PFSK-1 (cell line): ENCODE data around the gene ZNF710.

Experiments
- FOXP2 ChIP-seq: optimal IDR thresholded peaks from 2 replicates; pipeline ENCODE3; 2011; ENCODE audit warnings: borderline replicate concordance, control low read depth, inconsistent platforms; ENCODE audit not compliant: insufficient read depth; ENCODE audit errors: extremely low read length, extremely low read depth
- POLR2AphosphoS5 ChIP-seq: IDR thresholded peaks from 2 replicates; pipeline ENCODE4 v1.6.1; 2012; ENCODE audit warnings: low read depth, mild to moderate bottlenecking, control low read depth, low read length, moderate library complexity
- SIN3A ChIP-seq: IDR thresholded peaks from 2 replicates; pipeline ENCODE4 v1.6.1; 2012; ENCODE audit warnings: mild to moderate bottlenecking, low read length, moderate library complexity, borderline replicate concordance; ENCODE audit not compliant: insufficient read depth
- TAF1 ChIP-seq: IDR thresholded peaks from 2 replicates; pipeline ENCODE4 v1.6.1; 2012; ENCODE audit warnings: low read length, control low read depth, borderline replicate concordance; ENCODE audit not compliant: insufficient read depth
- TF ChIP-seq, protein P1 (sequence below), 2 experiments: IDR thresholded peaks; 2 replicates each; pipeline versions ENCODE4 v1.6.1 to v1.8.0; 2011 to 2012; ENCODE audit warnings: low read depth in 2 of 2, low read length in 2 of 2, control low read depth in 1 of 2, inconsistent platforms in 1 of 2, mild to moderate bottlenecking in 1 of 2, moderate library complexity in 1 of 2; ENCODE audit not compliant: insufficient read depth in 1 of 2

The ZNF710 gene

DNA sequence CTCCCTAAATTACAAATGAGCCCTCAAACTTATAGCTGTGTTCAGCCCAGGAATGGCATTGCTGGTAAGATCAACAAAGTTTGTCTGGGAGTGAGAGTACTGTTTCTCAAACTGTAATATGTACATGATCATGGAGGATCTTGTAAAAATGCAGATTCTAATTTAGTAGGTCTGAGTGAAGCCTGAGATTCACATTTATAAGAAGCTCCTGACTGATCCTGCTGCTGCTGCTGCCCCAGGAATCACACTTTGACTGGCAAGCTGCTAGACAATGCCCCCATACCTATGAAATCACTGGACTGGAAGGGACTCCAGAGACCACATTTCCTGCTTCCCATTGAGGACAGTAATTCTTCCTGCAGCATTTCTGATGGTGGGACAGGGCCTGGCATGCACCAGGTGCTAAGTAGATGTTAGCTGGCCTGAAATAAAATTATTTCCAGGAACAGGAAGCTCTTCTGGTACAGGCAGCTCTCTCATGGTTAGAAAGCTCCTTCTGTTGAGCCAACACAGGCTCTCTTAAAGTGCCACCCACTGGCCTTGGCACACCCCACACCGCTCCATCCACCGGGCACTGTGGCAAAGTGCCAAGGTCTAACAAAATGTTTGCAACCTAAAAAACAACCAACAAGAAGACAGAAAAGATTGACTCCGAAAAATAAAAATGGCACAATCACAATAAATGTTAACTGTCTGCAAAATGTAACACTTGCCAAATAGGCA is 36.7 kb upstream of the ZNF710 start:
- no peak for TF ChIP-seq POLR2AphosphoS5

DNA sequence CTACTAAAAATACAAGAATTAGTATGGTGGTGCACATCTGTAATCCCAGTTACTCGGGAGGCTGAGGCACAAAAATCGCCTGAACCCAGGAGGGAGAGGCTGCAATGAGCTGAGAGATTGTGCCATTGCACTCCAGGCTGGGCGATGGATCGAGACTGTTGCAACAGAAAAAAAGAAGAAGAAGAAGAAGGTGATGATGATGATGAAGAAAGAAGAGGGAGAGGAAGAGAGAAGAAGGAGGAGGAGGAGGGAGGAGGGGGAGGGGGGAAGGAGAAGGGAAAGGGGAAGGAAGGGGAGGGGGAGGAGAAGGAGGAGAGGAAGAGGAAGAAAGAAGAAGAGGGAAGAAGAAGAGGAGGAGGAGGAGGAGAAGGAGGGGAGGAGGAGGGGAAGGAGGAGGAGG is 33.2 kb upstream of the ZNF710 start:
- no peak for TF ChIP-seq SIN3A
- TF ChIP-seq FOXP2 = no peak
- TF ChIP-seq, protein P1, sequence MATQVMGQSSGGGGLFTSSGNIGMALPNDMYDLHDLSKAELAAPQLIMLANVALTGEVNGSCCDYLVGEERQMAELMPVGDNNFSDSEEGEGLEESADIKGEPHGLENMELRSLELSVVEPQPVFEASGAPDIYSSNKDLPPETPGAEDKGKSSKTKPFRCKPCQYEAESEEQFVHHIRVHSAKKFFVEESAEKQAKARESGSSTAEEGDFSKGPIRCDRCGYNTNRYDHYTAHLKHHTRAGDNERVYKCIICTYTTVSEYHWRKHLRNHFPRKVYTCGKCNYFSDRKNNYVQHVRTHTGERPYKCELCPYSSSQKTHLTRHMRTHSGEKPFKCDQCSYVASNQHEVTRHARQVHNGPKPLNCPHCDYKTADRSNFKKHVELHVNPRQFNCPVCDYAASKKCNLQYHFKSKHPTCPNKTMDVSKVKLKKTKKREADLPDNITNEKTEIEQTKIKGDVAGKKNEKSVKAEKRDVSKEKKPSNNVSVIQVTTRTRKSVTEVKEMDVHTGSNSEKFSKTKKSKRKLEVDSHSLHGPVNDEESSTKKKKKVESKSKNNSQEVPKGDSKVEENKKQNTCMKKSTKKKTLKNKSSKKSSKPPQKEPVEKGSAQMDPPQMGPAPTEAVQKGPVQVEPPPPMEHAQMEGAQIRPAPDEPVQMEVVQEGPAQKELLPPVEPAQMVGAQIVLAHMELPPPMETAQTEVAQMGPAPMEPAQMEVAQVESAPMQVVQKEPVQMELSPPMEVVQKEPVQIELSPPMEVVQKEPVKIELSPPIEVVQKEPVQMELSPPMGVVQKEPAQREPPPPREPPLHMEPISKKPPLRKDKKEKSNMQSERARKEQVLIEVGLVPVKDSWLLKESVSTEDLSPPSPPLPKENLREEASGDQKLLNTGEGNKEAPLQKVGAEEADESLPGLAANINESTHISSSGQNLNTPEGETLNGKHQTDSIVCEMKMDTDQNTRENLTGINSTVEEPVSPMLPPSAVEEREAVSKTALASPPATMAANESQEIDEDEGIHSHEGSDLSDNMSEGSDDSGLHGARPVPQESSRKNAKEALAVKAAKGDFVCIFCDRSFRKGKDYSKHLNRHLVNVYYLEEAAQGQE (IDR thresholded peaks at IDR 0.05; ENCODE audit: insufficient read depth in 1 of 2, low read depth in 2 of 2, low read length in 2 of 2) = no peak
- TF ChIP-seq POLR2AphosphoS5 = no peak
- no peak for TF ChIP-seq TAF1

DNA sequence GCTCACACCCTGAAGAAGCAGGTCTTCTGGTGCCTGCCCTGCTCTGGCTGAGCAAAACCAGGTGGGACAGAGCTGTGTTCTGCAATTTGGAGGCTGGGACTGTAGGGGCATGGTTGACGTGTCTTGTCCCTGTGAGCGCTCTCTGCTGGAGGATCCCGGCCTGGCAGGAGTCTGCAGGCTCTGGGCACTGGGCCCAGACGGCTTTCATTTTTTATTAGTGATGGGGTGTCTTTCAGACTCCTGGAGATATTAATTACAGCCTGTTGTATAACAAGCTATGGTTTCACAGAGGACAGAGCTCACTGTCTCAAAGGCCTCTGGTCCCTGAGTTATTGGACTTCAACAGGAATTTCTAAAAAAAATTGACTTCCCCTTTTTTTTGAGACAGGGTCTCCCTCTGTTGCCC is 29.5 kb upstream of the ZNF710 start:
- TF ChIP-seq FOXP2 = no peak
- TF ChIP-seq TAF1 = no peak
- no peak for TF ChIP-seq POLR2AphosphoS5
- TF ChIP-seq, protein P1 (IDR thresholded peaks at IDR 0.05; ENCODE audit: insufficient read depth in 1 of 2, low read depth in 2 of 2, low read length in 2 of 2) = no peak
- TF ChIP-seq SIN3A = no peak

DNA sequence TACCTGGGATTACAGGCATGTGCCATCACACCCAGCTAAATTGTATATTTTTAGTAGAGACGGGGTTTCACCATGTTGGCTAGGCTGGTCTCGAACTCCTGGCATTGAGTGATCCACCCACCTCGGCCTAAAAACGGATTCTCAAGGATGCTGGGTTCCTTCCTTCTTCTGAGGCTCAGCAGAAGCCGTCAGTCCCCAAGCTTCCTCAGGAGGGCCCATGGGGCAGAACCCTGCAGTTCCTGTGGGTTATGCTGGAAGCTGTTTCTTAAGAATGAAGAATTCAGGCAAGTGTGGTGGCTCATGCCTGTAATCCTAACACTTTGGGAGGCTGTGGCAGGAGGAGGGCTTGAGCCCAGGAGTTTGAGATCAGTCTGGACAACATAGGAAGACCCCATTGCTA is 29.0 kb upstream of the ZNF710 start:
- no peak for TF ChIP-seq POLR2AphosphoS5
- TF ChIP-seq FOXP2 = no peak
- no peak for TF ChIP-seq SIN3A
- TF ChIP-seq, protein P1 (IDR thresholded peaks at IDR 0.05; ENCODE audit: insufficient read depth in 1 of 2, low read depth in 2 of 2, low read length in 2 of 2) = no peak
- no peak for TF ChIP-seq TAF1

DNA sequence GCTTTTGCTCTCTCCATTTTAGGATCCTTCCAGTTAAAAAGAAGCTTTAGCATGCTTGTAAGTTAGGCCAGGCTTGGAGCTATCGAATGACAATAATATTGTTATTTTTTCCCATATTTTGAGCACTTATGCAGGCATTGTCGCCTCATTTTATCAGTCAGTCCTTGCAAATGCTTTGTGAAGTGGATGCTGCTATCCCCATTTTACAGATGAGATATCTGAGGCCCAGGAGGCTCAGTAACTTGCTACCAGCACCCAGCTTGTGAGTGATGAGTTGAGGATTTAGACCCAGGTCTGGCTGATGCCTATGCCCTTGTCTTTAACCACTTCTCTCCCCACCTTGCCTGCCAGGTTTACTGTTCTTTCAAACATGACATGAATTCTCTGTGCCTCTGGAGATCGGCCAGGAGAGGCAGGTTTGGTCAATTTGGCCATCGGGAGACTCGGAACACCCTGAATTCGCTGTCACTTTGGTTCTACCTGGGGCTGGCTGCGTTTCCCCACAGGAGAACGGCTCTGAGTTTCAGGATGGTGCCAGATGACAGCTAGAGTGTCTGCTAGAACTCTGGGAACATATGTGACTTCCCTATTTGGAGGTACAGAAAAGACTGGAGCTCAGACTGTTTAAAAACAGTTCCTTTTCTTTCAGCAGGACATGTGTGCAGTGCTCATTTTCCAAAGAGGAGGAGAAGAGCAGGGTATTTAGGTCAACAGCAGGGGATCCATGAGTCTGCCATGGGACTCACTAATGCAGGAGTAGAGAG is 25.5 kb upstream of the ZNF710 start:
- TF ChIP-seq POLR2AphosphoS5 = no peak
- TF ChIP-seq FOXP2 = no peak
- TF ChIP-seq TAF1 = no peak
- TF ChIP-seq SIN3A = no peak
- TF ChIP-seq, protein P1 (IDR thresholded peaks at IDR 0.05; ENCODE audit: insufficient read depth in 1 of 2, low read depth in 2 of 2, low read length in 2 of 2) = no peak
